HG03108 (cell line): ENCODE results near the gene KCNK2.

Source experiments
- ATAC-seq: cut with Tn5 transposase; IDR thresholded peaks from one replicate; pipeline ENCODE4 v1.9.1; 2021; ENCODE audit warnings: moderate library complexity; ENCODE audit not compliant: unreplicated experiment

Gene KCNK2

DNA sequence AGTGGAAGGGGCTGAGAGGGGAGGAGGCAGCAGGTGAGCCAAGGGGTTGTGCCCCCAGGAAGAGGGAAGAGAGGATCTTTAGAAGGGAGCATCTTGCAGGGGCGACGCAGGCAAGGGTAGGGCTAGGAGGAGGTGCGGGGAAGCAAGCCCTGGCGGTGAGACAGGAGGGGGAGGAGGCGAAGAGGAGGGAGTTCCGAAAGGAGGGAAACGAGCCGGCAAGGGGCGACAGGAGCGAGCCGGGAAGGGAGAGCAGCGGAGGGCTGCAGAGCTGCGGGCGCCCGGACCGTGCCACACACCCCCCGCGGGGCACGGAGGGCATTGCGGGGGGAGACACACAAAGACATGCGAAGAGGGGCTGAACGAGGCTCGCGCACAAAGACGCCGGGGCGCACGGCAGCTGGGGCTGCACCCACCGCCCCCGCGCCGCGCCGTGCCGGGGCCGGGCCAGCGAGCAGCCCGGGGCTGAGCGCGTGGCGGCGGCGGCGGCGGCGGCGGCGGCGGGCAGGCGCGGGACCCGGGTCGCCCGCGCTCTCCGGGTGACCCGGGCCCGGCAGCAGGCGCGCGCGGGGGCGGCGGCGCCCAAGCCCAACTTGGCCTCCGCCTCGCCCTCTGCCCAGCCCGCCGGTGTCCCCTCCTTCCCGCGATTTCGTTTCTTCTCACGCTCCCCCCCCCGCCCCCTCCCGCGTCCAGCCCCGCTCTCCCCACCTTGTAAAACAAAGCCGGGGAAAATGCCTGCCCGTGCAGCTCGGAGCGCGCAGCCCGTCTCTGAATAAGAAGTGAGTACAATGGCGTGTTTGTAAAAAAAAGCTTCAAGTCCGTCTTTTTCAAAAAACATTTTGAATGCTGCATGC, at the start of gene KCNK2:
Gene KCNK2, plus strand, starts transcription at position 206 of the 851 bp plus-strand sequence. CDS start 649 bp downstream, outside the sequence.
- no peak for ATAC-seq

DNA sequence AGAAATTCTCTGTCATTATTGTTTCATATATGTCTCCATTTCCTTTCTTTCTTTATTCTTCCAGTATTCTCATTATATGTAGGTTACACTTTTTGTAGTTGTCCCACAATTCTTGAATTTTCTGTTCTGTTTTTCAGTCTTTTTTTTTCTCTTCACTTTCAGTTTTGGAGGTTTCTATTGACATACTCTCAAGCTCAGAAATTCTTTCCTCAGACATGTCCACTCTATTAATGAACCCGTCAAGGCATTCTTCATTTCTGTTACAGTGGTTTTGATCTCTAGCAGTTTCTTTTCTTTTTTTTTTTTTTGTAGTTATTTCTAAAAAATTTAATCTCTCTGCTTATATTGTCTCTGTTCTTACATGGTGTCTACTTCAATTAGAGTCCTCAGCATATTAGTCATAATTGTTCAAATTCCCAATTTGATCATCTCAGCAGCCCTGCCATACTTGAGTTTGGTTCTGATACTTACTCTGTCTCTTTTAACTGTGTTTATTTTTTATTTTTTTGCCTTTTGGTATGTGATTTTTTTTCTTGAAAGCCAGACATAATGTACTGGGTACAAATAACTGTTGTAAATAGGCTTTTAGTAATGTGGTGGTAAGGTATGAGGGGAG, 49.5 kb upstream of the KCNK2 start:
- ATAC-seq, result no peak

DNA sequence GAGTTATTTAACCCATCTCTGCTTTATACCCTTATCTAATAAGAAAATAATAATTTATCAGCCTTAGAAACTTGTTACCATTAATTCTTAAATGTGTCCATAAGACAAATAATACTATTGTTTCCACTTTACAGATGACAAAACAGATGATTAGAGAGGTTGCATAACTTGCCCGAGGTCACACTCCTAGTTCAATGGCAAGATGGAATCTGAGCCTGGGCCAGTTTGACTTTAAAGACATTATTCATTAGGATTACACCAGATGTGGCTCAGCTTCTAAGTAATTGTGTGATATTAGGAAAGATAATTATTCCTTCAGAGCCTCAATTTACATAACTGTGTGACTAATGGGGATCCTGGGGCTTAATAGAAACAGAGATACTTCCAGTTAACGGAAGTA, 42.3 kb upstream of the KCNK2 start:
- no peak for ATAC-seq

DNA sequence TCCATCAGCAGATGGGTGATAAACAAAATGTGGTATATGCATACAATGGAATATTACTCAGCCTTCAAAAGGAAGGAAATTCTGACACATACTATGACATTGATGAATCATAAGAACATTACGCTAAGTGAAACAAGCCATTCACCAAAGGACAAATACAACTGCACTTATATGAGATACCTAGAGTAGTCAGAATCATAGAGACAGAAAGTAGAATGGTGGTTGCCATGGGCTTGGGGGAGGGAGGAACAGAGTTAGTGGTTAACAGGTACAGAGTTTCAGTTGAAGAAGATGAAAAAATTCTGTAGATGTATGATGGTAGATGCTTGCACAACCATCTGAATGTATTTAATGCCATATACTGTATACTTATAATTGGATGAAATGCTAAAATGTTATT, 39.1 kb upstream of the KCNK2 start:
- ATAC-seq, result no peak

DNA sequence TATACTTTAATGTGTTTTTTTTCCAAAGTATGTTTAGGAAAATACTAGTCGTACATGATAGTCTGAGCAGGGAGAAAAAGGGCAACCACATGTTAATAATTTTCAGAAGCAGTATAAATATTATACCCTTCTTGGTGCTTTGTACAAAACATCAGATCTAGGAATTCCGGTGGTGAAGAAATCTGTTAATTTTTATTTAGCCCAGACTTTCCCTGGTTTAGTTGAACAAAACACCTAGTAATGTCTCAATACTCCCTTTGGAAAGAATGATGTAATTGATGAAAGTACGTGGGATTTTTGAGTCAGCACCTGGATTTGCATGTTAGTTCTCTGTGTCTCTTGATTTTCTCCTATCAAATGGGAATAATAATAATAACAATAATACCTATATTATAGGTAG, 38.4 kb upstream of the KCNK2 start:
- ATAC-seq, result no peak

- no peak for ATAC-seq
These were observed 36.7 kb upstream of the KCNK2 start for GRCh38 chr1:215045698-215046308.

DNA sequence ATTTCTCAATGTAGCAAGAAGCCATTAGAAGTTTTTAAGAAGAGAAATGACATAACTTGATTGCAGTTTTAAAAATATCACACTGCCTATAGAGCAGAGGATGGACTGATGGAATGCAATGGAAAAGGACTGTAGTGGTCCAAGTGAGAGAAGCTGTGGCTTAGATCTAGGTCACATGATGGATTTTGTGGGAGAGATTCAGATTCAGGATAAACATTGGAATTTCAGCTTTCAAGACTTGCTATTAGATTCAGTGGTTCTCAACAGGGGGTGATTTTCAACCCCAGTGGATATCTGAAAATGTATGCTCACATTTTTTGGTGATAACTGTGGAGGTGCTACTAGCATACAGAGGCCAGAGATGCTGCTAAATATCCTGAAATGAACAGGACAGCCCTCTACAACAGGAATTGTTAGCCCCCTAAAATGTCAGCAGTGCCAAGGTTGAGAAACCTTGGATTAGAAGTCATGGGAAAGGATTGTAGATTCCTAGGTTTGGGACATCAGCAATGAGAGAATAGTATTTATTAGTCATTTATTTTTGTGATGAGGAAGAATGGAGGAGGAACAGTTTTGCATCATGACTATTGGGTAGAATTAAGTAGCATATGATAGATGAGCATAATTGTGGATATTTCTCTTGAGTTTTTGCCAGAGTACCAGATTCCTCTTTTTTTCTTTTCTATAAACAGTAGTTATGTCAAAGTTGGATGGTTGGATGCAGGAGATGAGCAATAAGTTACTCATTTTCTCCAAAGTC, 30.1 kb upstream of the KCNK2 start:
- no peak for ATAC-seq

GRCh38 chr1:215054266-215054665, 28.3 kb upstream of the KCNK2 start:
- ATAC-seq, result no peak

GRCh38 chr1:215055281-215055935, 27.1 kb upstream of the KCNK2 start:
- ATAC-seq, result no peak

DNA sequence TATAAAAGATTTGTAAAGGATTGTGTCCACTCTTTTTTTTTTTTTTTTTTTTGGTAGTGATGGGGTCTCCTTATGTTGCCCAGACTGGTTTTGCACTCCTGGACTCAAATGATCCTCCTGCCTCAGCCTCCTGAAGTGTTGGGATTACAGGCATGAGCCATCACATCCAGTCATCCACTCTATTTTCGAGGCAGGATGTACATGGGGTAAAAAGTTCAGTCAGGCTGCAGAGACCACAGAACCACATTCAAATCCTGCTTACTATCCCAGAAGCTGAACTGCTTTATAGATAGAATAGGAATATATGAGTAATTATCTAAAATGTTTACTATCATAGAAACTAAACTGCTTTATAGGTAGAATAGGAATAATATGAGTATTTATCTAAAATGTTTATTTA, 26.0 kb upstream of the KCNK2 start:
- no peak for ATAC-seq

DNA sequence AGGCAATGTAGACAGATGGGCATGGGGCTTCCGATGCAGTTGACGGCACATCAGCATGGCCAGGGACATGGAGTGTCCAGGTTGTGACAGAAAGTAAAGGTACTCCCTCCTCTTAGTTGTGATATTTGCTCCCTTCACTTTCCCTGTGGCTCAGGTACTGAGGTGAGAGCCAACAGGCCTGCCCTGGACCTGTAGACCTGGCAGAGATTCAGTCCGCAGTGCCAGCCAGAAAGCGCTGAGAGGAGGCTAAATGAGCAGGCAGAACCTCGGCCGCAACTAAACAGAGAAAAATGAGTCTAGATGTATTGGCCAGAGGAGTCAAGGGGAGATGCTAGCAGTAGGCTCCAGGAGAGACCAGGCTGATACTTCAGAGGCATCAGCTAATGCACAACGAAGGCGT, 22.6 kb upstream of the KCNK2 start:
- no peak for ATAC-seq

DNA sequence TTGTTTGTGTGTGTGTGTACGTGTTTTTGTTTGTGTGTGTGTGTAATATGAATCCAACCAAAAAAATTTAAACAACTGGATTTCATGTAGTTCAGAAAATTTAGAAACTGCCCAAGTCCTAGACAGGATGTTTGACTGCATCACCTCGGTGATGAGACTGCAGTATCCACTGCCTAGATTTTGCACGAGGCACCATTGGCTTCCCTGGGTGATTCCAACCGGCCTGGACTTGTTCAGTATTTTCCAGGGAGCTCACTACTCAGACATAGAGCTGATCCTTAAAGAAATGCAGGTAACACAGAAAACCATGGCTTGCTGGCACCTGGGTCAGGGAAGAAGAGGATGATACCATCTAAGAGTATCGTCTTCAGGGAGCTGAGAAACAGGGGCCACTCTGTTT, 18.2 kb upstream of the KCNK2 start:
- no peak for ATAC-seq

GRCh38 chr1:215071078-215071477, 11.5 kb upstream of the KCNK2 start:
- no peak for ATAC-seq

DNA sequence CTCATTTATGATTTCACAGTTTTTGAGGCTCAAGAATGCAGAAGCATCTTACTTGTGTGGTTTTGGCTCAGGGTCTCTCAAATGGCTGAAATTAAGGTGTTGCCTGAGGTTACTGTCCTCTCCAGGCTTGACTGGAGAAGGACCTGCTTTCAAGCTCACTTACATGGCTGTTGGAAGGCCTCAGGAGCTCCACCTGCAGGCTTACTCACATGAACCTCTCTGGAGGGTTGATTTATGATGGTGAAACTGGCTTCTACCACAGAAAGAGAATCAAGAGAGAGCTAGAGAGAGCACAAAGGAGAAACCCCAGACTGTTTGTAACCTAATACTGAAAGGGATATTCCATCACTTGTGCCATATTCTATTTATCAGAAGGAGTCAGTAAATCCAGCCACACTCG, 6.2 kb upstream of the KCNK2 start:
- no peak for ATAC-seq

GRCh38 chr1:215079456-215079855, 3.1 kb upstream of the KCNK2 start:
- no peak for ATAC-seq

DNA sequence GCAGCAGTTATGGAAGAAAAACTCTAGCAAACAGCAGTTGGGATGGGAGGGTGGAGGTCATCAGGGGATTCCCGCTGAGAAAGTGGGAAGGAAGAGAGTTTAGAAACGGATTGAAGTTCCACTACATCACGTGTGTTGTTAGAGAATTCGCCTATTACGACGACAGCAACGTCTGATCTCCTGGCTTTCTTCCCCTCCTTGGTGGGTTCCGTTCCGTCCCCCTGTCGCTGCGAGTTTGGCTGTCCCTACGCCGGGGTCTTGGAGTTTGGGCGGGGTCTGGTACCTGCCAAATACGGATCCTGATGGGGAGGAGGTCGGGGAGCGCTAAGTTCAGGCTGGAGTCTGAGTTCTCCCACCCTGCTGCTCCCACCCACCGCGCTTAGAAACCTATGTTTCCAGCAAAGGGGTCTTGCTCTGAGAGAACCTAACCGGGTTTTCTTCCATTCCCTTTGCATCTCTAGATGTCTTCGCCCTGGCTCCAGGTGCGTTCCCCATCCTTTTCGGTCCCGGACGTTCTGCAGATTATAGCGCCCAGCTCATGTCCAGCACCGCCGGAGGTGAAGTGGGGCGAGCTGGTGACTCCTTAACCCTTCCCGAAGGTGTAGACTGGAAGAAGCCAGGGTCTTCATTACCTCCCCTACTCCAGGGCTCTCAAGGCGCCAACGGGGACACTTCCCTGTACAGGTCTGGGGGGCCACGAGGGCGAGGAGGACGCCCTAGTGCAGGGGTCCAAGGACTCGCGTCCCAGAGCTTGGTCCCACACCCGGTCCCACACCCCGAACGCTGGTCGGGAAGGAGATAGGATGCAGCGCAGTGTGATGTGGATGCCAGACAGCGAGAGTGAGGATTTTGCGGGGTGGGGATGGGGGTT, 641 bp upstream of the KCNK2 start:
- ATAC-seq, result no peak

DNA sequence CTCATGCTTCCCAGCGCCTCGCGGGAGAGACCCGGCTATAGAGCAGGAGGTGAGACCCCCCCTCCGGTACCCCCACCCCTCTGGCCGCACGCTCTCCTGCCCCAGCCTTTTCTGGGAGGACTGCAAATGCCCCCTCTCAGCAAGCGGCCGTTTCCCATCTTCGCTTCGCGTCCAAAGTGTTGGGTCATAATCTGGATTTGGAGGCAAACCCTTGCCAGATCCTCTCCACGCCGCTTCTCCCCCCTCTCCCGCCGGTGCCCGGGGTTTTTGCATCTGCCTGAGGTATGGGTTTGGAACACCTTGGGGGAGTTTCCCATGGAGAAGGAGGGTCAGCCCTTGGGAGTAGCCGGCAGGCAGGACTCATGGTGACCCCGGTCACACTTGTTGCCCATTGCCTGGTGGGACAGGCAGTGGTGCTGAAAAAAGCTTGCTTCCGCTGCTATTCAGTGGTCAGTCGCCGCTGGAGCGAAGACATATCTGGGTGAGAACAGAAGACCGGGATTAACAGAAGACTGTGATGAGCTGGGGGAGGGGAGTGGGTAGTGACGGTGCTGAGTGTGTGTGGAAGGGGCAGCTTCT, 935 bp downstream of the KCNK2 start:
- no peak for ATAC-seq

GRCh38 chr1:215084621-215085020, 2.1 kb downstream of the KCNK2 start:
- no peak for ATAC-seq

- no peak for ATAC-seq
These were observed 5.1 kb downstream of the KCNK2 start for GRCh38 chr1:215087603-215088002.

DNA sequence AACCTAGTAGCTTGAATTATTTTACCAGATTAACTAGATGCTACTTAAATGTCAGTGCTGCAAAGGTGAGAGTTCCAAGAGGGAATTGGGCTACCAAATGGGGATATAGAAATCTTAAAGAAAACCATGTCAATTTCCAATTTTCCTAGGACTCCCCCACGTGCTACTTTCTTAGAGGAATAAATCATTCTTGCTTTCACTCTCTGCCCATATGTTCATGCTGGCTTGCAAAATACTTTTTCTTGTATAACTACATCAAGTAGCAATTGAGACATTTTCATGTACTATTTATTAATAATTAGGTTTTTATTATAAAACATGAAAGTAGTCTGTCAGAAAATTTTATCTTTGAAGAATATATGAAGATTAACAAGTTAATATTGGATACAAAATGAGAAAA, 11.8 kb downstream of the KCNK2 start:
- no peak for ATAC-seq
